Gastroesophageal sphincter (tissue), 4 donors: ENCODE measurements around the gene CDH13. TPM values are rescaled to one million over a fixed set of nuclear protein-coding genes. Genes with fewer than 3 reads are reported as not detected.

ENCODE experiments used
- ATAC-seq: fragments of 150-250 bp; one replicate; pipeline ENCODE4 v1.9.1; 2016; ENCODE audit warnings: mild to moderate bottlenecking, moderate library complexity
- H3K27ac ChIP-seq, 4 donors: fragments of 200-600 bp; sonication (generic) in 3 of 4; 1 replicate in 3 of 4; 2 replicates in 1 of 4; pipeline ENCODE4 v1.5.1; 2016 to 2019
- H3K27me3 ChIP-seq: fragments of 200-600 bp; sonication (generic); one replicate; pipeline ENCODE4 v1.5.1; 2019
- H3K36me3 ChIP-seq, 2 donors: fragments of 200-600 bp; sonication (generic); one replicate each; pipeline ENCODE4 v1.5.1; 2019; ENCODE audit warnings: control low read depth in 1 of 2
- H3K4me1 ChIP-seq, 3 donors: fragments of 200-600 bp; sonication (generic); 1 replicate in 2 of 3; 2 replicates in 1 of 3; pipeline ENCODE4 v1.5.1; 2016 to 2019; ENCODE audit warnings: control low read depth in 2 of 3
- H3K4me3 ChIP-seq, 2 donors: fragments of 200-600 bp; sonication (generic); one replicate each; pipeline ENCODE4 v1.5.1; 2019; ENCODE audit warnings: mild to moderate bottlenecking in 1 of 2, moderate library complexity in 1 of 2
- H3K9me3 ChIP-seq, 3 donors: fragments of 200-600 bp; sonication (generic); one replicate each; pipeline ENCODE4 v1.5.1; 2017 to 2019; ENCODE audit warnings: control low read depth in 2 of 3
- EP300 ChIP-seq: sonication (generic); formaldehyde crosslinking; IDR thresholded peaks from one replicate; pipeline ENCODE4 v1.6.1; 2017; ENCODE audit warnings: antibody characterized with exemption, mild to moderate bottlenecking
- POLR2A ChIP-seq, 2 donors: fragments of 450-650 bp; IDR thresholded peaks; one replicate each; pipeline ENCODE4 v1.6.1; 2017; ENCODE audit warnings: antibody characterized with exemption in 2 of 2, mild to moderate bottlenecking in 2 of 2, moderate library complexity in 1 of 2
- POLR2AphosphoS5 ChIP-seq: sonication (generic); formaldehyde crosslinking; IDR thresholded peaks from one replicate; pipeline ENCODE4 v1.6.1; 2017; ENCODE audit warnings: antibody characterized with exemption
- WGBS, 2 donors: methylation state at CpG; one replicate each; pipeline ENCODE4 v1.1.5; 2018; ENCODE audit warnings: low coverage in 1 of 2; 5-methylcytosine and 5-hydroxymethylcytosine counted together
- total RNA-seq, 4 donors: library from RNA; depleted of rRNA; stranded (reverse); fragments of >200 nt; gene quantifications; one replicate each; pipeline ENCODE4 v1.1.0, GENCODE V29; 2016
- TF ChIP-seq, protein P1 (sequence below), 4 experiments: fragments of 200-600 bp in 2 of 4; fragments of 450-650 bp in 2 of 4; sonication (generic) in 1 of 4; IDR thresholded peaks; one replicate each; pipeline ENCODE4 v1.5.1; 2017 to 2019; ENCODE audit warnings: antibody characterized with exemption in 4 of 4, mild to moderate bottlenecking in 2 of 4, moderate library complexity in 2 of 4

CDH13 gene
- total RNA-seq, 4 donors from 2014 or later, result 4.2 to 22.3 (median 11.4) TPM

DNA sequence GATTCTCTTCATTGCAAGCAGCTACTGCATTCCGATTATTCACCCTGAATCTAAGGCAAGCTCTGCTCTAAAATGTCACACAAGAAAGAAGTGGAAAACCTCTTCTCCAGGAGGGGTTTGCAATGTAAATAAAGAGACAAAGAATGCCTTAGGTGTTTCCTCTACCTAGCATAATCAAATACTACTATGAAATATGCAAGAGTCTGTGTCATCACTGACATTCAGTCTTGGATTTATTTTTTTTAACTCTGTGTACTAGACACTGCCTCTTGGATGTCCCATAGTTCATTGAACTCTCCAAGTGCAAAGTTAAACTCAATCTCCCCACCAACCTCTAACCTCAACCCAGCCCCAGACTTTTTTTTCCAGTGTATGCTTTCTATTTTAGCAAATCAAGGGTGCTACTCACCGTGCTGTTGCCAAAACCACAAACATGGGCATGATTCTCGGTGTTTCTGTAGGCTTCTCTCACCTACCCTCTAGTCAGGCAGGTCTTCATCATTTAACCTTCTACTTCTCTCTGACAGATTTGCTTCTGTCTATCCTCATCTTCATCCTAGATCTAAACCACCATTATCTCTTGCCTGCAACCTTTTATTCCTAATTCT is 329.1 kb downstream of the CDH13 start:
- 82 to 91% methylated on average over 3 of the region's 3 CpGs for WGBS, 2 donors
- no peak for ATAC-seq
- H3K4me1 ChIP-seq, result no peaks in the 10 kb centered on the region

GRCh38 chr16:82957212-82957611 is 330.4 kb downstream of the CDH13 start:
- no peak for TF ChIP-seq EP300
- no peak for TF ChIP-seq POLR2AphosphoS5
- no peak for TF ChIP-seq POLR2A (IDR thresholded peaks at IDR 0.05)
- Histone ChIP-seq H3K9me3 (no peaks in the 10 kb centered on the region), H3K4me3 (no peak overlapping the region), H3K36me3 (no peaks in the 10 kb centered on the region), H3K27ac (no peak overlapping the region), H3K27me3 (no peaks in the 10 kb centered on the region), H3K4me1 (no peaks in the 10 kb centered on the region)
- WGBS, 2 donors, result 79 to 86% methylated on average over 3 of the region's 3 CpGs
- no peak for ATAC-seq

More for the DNA sequence above, 329.1 kb downstream of the CDH13 start:
- Histone ChIP-seq H3K4me3 (no peak overlapping the region), H3K9me3 (no peaks in the 10 kb centered on the region), H3K27ac (no peak overlapping the region), H3K36me3 (no peaks in the 10 kb centered on the region), H3K27me3 (no peaks in the 10 kb centered on the region)
- TF ChIP-seq, protein P1, sequence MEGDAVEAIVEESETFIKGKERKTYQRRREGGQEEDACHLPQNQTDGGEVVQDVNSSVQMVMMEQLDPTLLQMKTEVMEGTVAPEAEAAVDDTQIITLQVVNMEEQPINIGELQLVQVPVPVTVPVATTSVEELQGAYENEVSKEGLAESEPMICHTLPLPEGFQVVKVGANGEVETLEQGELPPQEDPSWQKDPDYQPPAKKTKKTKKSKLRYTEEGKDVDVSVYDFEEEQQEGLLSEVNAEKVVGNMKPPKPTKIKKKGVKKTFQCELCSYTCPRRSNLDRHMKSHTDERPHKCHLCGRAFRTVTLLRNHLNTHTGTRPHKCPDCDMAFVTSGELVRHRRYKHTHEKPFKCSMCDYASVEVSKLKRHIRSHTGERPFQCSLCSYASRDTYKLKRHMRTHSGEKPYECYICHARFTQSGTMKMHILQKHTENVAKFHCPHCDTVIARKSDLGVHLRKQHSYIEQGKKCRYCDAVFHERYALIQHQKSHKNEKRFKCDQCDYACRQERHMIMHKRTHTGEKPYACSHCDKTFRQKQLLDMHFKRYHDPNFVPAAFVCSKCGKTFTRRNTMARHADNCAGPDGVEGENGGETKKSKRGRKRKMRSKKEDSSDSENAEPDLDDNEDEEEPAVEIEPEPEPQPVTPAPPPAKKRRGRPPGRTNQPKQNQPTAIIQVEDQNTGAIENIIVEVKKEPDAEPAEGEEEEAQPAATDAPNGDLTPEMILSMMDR (IDR thresholded peaks at IDR 0.05), result no peak
- TF ChIP-seq POLR2A (IDR thresholded peaks at IDR 0.05), result no peak
- no peak for TF ChIP-seq EP300
- TF ChIP-seq POLR2AphosphoS5, result no peak

DNA sequence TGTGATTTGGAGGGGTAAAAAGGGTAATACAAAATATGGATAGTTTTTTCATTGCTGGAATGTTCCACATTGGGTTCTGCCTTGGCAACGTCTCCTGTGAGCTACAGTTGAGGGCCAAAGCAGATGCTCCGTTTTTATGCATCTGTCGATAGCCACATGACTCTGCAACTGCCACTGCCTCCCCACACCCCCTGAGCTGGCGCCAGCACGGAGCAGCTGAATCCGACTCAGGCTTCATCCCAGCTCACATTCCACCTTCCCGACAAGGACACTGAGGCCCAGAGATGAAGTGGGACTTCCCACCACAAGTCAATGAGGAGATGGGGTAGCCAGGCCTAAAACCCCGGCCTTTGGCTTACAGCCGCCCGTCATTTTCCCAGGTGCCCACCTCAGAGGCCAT is 334.1 kb downstream of the CDH13 start:
- TF ChIP-seq POLR2A (IDR thresholded peaks at IDR 0.05) (no peak), POLR2AphosphoS5 (no peak), EP300 (no peak)
- TF ChIP-seq, protein P1 (IDR thresholded peaks at IDR 0.05), result no peak
- H3K4me3 ChIP-seq, result no peak overlapping the region
- no peaks in the 10 kb centered on the region for H3K36me3 ChIP-seq
- no peaks in the 10 kb centered on the region for H3K4me1 ChIP-seq
- no peaks in the 10 kb centered on the region for H3K27me3 ChIP-seq
- H3K9me3 ChIP-seq, result no peaks in the 10 kb centered on the region
- no peak for ATAC-seq
- no peak overlapping the region for H3K27ac ChIP-seq
- 85 to 90% methylated on average over 5 to 8 of the region's 10 CpGs for WGBS, 2 donors

GRCh38 chr16:82963653-82964052 is 336.9 kb downstream of the CDH13 start:
- no peak overlapping the region for H3K4me3 ChIP-seq
- TF ChIP-seq POLR2A (IDR thresholded peaks at IDR 0.05) (no peak), POLR2AphosphoS5 (no peak), EP300 (no peak)
- TF ChIP-seq, protein P1 (IDR thresholded peaks at IDR 0.05), result no peak
- no peak for ATAC-seq
- H3K4me1 ChIP-seq, result no peaks in the 10 kb centered on the region
- 79 to 80% methylated on average over 6 to 7 of the region's 11 CpGs for WGBS, 2 donors
- no peaks in the 10 kb centered on the region for H3K36me3 ChIP-seq
- no peak overlapping the region for H3K27ac ChIP-seq
- no peaks in the 10 kb centered on the region for H3K27me3 ChIP-seq
- H3K9me3 ChIP-seq, result no peaks in the 10 kb centered on the region

GRCh38 chr16:82965808-82966207 is 339.0 kb downstream of the CDH13 start:
- H3K36me3 ChIP-seq, result no peaks in the 10 kb centered on the region
- ATAC-seq, result no peak
- WGBS, 2 donors, result 85 to 91% methylated on average over 4 to 5 of the region's 5 CpGs

More at GRCh38 chr16:82965808-82966207, 339.0 kb downstream of the CDH13 start:
- Histone ChIP-seq H3K4me3 (no peak overlapping the region), H3K4me1 (no peaks in the 10 kb centered on the region), H3K27ac (no peak overlapping the region), H3K9me3 (no peaks in the 10 kb centered on the region), H3K27me3 (no peaks in the 10 kb centered on the region)
- TF ChIP-seq POLR2AphosphoS5, result no peak
- TF ChIP-seq, protein P1 (IDR thresholded peaks at IDR 0.05), result no peak
- TF ChIP-seq POLR2A (IDR thresholded peaks at IDR 0.05), result no peak
- TF ChIP-seq EP300, result no peak
